ENCODE measurements around the gene ZNG1F. TPM values are rescaled to one million over a fixed set of nuclear protein-coding genes. Genes with fewer than 3 reads are reported as not detected.
A peak's percentile ranks its signal among the peaks of the same experiment; 100 is the strongest.
"Not testable (repeated sequence)": the region's sequence is repeated elsewhere in the genome, so short reads cannot be mapped to it uniquely, and the experiment has no call there.

Gene ZNG1F
- total RNA-seq, 1 donor from 2014 or later = 5.6 TPM

DNA sequence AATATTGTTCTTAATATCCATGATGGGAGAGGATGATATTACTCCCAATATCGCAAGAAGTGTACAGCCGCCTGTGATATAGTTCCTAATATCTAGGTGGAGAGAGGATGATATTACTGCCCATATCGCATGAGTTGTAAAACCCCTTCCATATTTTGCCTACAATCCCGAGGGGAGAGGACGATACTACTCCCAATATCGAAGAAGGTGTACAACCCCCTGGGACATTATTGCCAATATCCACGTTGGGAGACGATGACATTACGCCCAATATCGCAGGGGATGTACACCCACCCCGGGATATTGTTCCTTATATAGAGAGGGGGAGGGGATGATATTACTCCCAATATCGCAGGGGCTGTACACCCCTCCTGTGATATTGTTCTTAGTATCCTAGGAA is 77.7 kb downstream of the ZNG1F start:
- intact Hi-C loops (cut with DNase I); H3K4me3 ChIP-seq; H3K27me3 ChIP-seq (ENCODE audit: low read depth); ATAC-seq; H3K4me1 ChIP-seq; H3K36me3 ChIP-seq; DNase-seq; H3K27ac ChIP-seq; H3K9me3 ChIP-seq: not testable (repeated sequence)

DNA sequence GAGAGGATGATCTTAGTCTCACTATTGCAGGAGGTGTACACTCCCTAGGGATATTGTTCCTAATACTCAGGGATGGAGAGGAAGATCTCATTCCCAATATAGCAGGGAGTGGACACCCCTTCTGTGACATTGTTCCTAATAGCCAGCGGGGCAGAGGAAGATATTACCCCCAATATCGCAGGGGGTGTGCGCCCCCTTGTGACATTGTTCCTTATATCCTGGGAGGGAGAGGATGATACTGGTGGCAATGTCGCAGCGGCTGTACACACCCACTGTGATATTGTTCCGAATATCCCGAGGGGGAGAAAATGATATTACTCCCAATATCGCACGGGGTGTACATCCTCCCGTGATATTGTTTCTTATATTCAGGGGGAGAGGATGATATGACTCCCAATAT is 78.2 kb downstream of the ZNG1F start:
- H3K36me3 ChIP-seq; DNase-seq; H3K4me1 ChIP-seq; H3K27me3 ChIP-seq (ENCODE audit: low read depth); H3K9me3 ChIP-seq; H3K4me3 ChIP-seq; intact Hi-C loops (cut with DNase I); ATAC-seq; H3K27ac ChIP-seq: not testable (repeated sequence)

DNA sequence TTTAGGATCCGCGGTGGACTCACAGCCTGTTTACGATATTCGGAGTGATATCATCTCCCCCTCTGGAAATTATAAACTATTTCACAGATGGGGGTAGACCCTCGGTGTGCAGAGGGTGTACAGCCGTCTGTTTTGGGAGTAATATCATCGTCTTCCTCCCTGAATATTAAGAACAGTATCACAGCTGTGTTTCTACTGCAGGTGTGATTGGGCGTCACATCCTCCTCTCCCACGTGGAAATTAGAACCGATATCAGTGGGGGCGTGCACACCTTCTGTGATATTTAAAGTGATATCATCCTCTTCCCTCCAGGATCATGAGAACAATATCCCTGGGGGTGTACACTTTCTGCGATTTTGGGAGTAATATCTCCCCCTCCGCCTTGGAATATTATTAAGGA is 79.9 kb downstream of the ZNG1F start:
- H3K4me1 ChIP-seq; H3K27ac ChIP-seq; H3K36me3 ChIP-seq; H3K27me3 ChIP-seq (ENCODE audit: low read depth); H3K9me3 ChIP-seq; H3K4me3 ChIP-seq; DNase-seq; intact Hi-C loops (cut with DNase I): not testable (repeated sequence)
- peak; percentile 25 to 28 for ATAC-seq

DNA sequence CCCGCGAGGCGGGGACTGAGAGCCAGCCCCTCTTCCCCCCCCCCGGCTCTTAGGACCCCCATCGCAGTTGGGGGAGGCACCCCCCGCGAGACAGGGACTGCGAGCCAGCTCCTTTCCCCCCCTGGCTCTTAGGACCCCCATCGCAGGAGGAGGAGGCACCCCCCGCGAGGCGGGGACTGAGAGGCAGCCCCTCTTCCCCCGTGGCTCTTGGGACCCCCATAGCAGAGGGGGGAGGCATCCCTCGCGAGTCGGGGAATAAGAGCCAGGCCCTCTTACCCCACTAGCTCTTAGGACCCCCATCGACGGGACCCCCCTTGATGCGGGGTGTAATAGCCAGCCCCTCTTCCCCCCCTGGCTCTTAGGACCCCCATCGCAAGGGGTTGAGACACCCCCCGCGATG is 80.3 kb downstream of the ZNG1F start:
- H3K4me1 ChIP-seq; DNase-seq; H3K27me3 ChIP-seq (ENCODE audit: low read depth); H3K36me3 ChIP-seq; H3K9me3 ChIP-seq; intact Hi-C loops (cut with DNase I); H3K4me3 ChIP-seq; ATAC-seq; H3K27ac ChIP-seq: not testable (repeated sequence)

DNA sequence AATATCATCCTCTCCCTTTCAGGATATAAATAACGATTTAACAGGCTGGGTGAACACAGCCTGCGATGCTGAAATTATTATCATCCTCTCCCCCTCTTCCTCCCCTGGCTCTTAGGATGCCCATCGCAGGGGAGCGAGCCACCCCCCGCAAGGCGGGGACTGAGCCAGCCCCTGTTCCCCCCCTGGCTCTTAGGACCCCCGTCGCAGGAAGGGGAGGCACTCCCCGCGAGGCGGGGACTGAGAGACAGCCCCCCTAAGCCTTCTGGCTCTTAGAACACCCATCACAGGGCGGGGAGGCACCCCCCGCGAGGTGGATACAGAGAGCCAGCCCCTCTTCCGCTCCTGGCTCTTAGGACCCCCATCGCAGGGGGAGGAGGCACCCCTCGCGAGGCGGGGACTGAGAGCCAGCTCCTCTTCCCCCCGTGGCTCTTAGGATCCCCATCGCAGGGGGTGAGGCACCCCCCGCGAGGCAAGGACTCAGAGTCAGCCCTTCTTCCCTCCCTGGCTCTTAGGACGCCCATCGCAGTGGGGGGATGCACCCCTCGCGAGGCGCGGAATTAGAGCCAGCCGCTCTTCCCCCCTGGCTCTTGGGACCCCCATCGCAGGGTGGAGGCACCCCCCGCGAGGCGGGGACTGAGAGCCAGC is 82.5 kb downstream of the ZNG1F start:
- H3K9me3 ChIP-seq; H3K4me3 ChIP-seq; DNase-seq; H3K4me1 ChIP-seq; H3K27me3 ChIP-seq (ENCODE audit: low read depth); intact Hi-C loops (cut with DNase I); H3K27ac ChIP-seq; H3K36me3 ChIP-seq: not testable (repeated sequence)
- ATAC-seq = peak; percentile 9 to 53

DNA sequence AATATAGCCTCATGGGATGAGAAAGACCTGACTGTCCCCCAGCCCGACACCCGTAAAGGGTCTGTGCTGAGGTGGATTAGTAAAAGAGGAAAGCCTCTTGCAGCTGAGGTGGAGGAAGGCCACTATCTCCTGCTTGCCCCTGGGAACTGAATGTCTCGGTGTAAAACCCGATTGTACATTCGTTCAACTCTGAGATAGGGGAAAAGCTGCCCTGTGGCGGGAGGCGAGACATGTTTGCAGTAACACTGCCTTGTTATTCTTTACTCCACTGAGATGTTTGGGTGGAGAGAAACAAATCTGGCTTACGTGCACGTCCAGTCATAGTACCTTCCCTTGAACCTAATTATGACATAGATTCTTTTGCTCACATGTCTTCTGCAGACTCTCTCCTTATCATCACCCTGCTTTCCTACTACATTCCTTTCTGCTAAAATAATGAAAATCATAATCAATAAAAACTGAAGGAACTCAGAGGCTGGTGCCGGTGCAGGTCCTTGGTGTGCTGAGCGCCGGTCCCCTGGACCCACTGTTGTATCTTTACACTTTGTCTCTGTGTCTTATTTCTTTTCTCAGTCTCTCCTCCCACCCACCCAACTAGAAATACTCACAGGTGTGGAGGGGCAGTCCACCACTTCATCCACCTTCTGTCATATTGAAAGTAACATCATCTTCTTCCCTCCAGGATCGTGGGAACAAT is 83.4 kb downstream of the ZNG1F start:
- H3K4me3 ChIP-seq; H3K36me3 ChIP-seq; H3K4me1 ChIP-seq; ATAC-seq; H3K27ac ChIP-seq; H3K27me3 ChIP-seq (ENCODE audit: low read depth); H3K9me3 ChIP-seq; intact Hi-C loops (cut with DNase I); DNase-seq: not testable (repeated sequence)

DNA sequence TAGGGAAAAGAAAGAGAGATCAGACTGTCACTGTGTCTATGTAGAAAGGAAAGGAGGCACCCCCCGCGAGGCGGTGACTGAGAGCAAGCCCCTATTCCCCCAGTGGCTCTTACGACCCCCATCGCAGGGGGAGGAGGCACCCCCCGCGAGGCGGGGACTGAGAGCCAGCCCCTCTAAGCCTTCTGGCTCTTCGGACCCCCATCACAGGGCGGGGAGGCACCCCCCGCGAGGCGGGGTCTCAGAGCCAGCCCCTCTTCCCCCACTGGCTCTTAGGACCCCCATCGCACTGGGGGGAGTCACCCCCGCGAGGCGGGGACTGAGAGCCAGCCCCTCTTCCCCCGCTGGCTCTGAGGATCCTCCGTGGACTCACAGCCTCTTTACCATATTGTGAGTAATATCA is 84.6 kb downstream of the ZNG1F start:
- DNase-seq; H3K9me3 ChIP-seq; H3K36me3 ChIP-seq; intact Hi-C loops (cut with DNase I); H3K4me1 ChIP-seq; H3K27ac ChIP-seq; H3K27me3 ChIP-seq (ENCODE audit: low read depth); H3K4me3 ChIP-seq: not testable (repeated sequence)
- ATAC-seq = peak in 1 of 2 donors; percentile 33

DNA sequence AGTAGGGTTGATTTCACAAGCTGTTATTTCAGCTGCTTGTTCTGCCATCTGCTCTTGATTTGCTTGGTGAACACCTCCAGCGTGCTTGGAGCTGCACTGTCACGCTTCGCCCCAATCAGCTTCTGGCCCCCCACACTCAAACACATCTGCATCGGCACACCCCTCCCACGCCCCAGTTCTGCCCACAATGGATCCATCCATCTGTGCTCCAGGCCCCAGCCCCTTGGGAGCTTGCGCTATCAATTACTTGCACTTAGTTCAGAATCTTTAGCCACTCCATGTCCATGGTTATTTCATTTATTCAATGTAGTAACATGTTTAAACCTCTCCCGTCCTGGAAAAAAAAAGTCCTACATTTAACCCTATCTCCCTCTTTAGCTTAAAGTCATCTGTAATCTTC is 88.6 kb downstream of the ZNG1F start:
- H3K27ac ChIP-seq; intact Hi-C loops (cut with DNase I); ATAC-seq; H3K27me3 ChIP-seq (ENCODE audit: low read depth); H3K9me3 ChIP-seq; H3K4me1 ChIP-seq; DNase-seq; H3K36me3 ChIP-seq; H3K4me3 ChIP-seq: not testable (repeated sequence)

DNA sequence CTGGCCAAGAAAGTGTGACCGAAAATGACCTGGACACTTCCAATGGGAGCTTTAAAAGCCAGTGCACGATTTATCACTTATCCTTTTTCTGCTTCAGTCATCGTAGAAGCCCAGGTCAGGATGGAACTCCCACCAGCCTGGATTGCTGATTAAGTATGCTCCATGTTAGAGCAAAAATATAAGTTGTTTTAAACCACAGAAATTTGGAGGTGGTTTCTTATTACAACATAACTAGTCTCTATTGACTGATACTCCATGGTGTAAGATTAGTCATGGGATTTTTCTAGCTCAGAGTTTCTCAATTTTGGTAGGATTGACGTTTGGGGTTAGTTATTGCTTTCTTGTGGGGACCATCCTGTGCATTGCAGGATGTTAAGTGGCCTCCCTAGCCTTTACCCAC is 90.4 kb downstream of the ZNG1F start:
- H3K36me3 ChIP-seq; H3K4me1 ChIP-seq; intact Hi-C loops (cut with DNase I); DNase-seq; ATAC-seq; H3K9me3 ChIP-seq; H3K4me3 ChIP-seq; H3K27me3 ChIP-seq (ENCODE audit: low read depth); H3K27ac ChIP-seq: not testable (repeated sequence)

DNA sequence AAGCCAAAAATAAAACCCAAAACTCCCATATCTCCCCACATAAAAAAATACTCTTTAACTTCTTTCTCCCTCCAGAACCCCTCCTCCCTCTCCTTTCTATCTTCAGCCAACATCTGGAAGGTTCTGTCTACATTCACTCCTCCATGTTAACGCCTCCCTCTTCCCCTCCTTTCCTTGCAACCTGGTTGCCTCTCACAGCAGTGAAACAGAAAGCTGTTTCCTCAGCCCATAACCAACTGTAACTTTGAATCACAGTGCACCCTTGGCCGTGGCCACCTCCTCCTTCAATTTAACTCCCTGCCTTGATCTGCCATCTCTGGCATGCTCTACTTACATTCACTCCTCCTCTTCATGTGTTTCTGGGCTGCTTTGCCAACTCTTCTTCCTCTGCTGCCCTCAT is 94.1 kb downstream of the ZNG1F start:
- ATAC-seq = peak in 1 of 2 donors; percentile 35
- DNase-seq; H3K27me3 ChIP-seq (ENCODE audit: low read depth); intact Hi-C loops (cut with DNase I); H3K4me3 ChIP-seq; H3K4me1 ChIP-seq; H3K27ac ChIP-seq; H3K36me3 ChIP-seq; H3K9me3 ChIP-seq: not testable (repeated sequence)

DNA sequence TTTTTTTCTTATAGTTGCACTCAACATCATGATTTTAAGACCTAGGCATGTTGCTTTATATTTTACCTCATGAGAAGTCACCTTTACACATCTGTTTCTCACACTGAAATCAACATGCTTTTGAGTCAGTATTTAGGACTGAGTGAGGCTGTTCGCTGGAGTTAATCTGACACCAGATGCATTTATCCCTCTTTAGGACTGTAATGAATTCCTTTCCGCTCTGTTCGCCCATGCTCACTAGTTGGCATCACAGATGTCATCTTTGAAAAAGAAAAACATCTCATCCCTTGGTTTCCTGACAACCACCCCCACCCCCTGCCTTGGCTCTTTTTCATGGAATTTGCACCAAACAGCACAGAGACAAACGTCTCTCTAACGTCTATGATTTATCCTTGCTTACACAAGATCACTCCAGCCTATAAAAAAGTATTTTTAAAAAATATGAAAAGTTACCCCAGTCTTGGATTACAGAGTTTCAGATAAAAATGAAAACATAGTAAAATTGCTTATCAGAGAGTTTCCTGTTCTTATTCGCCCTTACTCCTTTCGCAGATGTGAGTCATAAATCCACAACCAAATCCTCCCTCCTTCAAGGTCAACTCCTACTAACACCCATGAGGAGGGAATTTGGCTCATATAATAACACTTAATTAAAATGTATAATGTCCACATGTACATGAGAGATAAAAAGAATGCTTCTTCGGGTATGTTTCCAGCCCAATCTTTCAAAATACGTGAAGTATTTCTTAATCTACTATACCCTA is 94.9 kb downstream of the ZNG1F start:
- DNase-seq; H3K36me3 ChIP-seq; H3K4me3 ChIP-seq; H3K27ac ChIP-seq; H3K27me3 ChIP-seq (ENCODE audit: low read depth); H3K9me3 ChIP-seq; ATAC-seq; H3K4me1 ChIP-seq; intact Hi-C loops (cut with DNase I): not testable (repeated sequence)

DNA sequence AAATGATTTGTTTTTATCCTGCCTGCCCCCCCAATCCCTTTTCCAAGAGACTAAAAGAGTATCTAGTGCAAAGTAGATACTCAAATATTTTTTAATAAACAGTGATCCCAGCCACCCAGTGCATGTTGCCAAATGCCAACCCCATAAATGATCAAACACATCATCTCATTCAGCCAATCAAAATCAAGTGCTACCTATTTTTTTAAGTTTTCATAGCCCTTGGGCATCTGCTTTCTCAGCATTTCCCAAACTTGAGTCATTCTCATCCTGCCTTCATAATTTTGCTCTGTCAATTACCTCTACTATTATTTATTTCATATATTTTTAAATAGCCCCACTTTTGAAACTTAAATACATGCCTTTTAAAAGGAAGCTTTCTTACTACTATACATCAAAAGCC is 98.2 kb downstream of the ZNG1F start:
- DNase-seq; H3K4me1 ChIP-seq; H3K9me3 ChIP-seq; H3K36me3 ChIP-seq; ATAC-seq; H3K27ac ChIP-seq; H3K4me3 ChIP-seq; H3K27me3 ChIP-seq (ENCODE audit: low read depth); intact Hi-C loops (cut with DNase I): not testable (repeated sequence)

DNA sequence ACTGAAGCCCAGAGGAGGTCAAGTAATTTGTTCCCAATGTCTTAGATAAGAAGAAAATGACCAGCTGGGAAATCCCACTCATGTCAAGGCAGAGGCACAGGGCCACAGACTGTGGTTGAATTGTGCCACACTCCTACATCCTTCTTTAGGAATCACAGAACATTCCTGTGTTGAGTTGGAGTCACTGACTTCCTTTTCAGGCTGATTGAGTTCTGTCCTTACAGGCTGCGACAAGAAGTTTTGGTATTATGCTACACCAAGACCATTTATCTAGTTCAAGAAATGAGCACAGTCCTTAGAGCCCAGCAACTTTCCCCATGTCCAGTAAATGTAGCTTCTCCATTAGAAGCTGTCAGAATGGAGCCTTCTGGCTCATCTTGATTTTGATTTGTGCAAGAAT is 98.7 kb downstream of the ZNG1F start:
- intact Hi-C loops (cut with DNase I); H3K36me3 ChIP-seq; H3K9me3 ChIP-seq; H3K4me3 ChIP-seq; H3K27ac ChIP-seq; ATAC-seq; H3K4me1 ChIP-seq; H3K27me3 ChIP-seq (ENCODE audit: low read depth); DNase-seq: not testable (repeated sequence)
